Measurements from ENCODE around the gene TUFM.

DNA sequence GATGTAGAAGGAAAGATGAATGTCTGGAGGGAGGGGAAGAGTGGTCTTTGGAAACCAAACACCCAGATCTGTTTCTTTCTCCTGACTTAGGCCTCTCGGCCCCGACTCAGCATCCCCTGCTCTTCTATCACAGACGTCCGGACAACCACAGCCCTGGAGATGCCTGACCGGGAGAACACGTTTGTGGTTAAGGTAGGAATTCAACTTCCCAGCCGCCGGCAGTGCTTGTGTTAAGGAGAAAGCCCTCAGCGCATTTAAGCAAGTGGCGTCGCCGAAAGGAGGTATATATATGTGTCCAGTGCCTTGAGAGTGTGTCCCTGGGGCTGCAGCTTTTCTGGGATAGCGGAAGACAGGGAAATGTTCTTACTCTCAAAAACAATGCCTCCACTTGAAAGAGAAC lies 21.1 kb upstream of the TUFM start:
- TF ChIP-seq, protein P1, sequence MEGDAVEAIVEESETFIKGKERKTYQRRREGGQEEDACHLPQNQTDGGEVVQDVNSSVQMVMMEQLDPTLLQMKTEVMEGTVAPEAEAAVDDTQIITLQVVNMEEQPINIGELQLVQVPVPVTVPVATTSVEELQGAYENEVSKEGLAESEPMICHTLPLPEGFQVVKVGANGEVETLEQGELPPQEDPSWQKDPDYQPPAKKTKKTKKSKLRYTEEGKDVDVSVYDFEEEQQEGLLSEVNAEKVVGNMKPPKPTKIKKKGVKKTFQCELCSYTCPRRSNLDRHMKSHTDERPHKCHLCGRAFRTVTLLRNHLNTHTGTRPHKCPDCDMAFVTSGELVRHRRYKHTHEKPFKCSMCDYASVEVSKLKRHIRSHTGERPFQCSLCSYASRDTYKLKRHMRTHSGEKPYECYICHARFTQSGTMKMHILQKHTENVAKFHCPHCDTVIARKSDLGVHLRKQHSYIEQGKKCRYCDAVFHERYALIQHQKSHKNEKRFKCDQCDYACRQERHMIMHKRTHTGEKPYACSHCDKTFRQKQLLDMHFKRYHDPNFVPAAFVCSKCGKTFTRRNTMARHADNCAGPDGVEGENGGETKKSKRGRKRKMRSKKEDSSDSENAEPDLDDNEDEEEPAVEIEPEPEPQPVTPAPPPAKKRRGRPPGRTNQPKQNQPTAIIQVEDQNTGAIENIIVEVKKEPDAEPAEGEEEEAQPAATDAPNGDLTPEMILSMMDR (conservative IDR thresholded peaks at IDR 0.05), result no peak
- no peak for TF ChIP-seq EZH2 (IDR thresholded peaks at IDR 0.05; ENCODE audit: low read depth)

Data from PC-9 (cell line).